ENCODE measurements around the gene GPM6B.

GRCh38 chrX:13764765-13765164 lies 52.1 kb downstream of the GPM6B start:
- TF ChIP-seq STAT6 (CRISPR knock-in tag; conservative IDR thresholded peaks at IDR 0.05; ENCODE audit: low read depth): no peak
- TF ChIP-seq ZBTB43 (CRISPR knock-in tag; IDR thresholded peaks at IDR 0.05): no peak
- TF ChIP-seq CTCF (IDR thresholded peaks at IDR 0.05): no peak
- no peak for TF ChIP-seq E2F4 (CRISPR knock-in tag; IDR thresholded peaks at IDR 0.05; ENCODE audit: borderline replicate concordance, low read depth)
- TF ChIP-seq SMAD4 (CRISPR knock-in tag; IDR thresholded peaks at IDR 0.05): no peak
- TF ChIP-seq CREB1 (CRISPR knock-in tag; IDR thresholded peaks at IDR 0.05): no peak
- TF ChIP-seq USF1 (CRISPR knock-in tag; IDR thresholded peaks at IDR 0.05): no peak
- TF ChIP-seq NFYB (CRISPR knock-in tag; conservative IDR thresholded peaks at IDR 0.05; ENCODE audit: low read depth): no peak

Data from WTC11 (cell line).